GM23338 (cell line): ENCODE measurements around the gene GPR22.

ENCODE experiments used
- CTCF ChIP-seq, 2 experiments: fragments of 200-600 bp in 1 of 2; sonication (generic) in 1 of 2; conservative IDR thresholded peaks; 2 replicates each; pipeline versions ENCODE4 v1.5.1 to v1.6.1; 2016 to 2017; ENCODE audit warnings: antibody characterized with exemption in 2 of 2, low read depth in 2 of 2, mild to moderate bottlenecking in 2 of 2, moderate library complexity in 1 of 2
- ETS1 ChIP-seq: IDR thresholded peaks from 2 replicates; pipeline ENCODE4 v1.6.1; 2016; ENCODE audit warnings: antibody characterized with exemption
- EZH2 ChIP-seq: fragments of 200-600 bp; sonication (generic); IDR thresholded peaks from one replicate; pipeline ENCODE4 v1.8.0; 2017; ENCODE audit warnings: antibody characterized with exemption, mild to moderate bottlenecking, low read depth; ENCODE audit not compliant: unreplicated experiment
- EZH2phosphoT487 ChIP-seq: fragments of 200-600 bp; sonication (generic); IDR thresholded peaks from one replicate; pipeline ENCODE4 v1.8.1; 2018; ENCODE audit warnings: antibody characterized with exemption; ENCODE audit not compliant: unreplicated experiment
- POLR2AphosphoS5 ChIP-seq: IDR thresholded peaks from 2 replicates; pipeline ENCODE4 v1.6.1; 2016; ENCODE audit warnings: antibody characterized with exemption, low read depth
- REST ChIP-seq: IDR thresholded peaks from one replicate; pipeline ENCODE4 v1.6.1; 2018; ENCODE audit warnings: antibody characterized with exemption; ENCODE audit not compliant: unreplicated experiment
- STAT1 ChIP-seq: IDR thresholded peaks from one replicate; pipeline ENCODE4 v1.6.1; 2016; ENCODE audit warnings: antibody characterized with exemption; ENCODE audit not compliant: unreplicated experiment

GRCh38 chr7:107446988-107447387, 22.9 kb upstream of the GPR22 start:
- TF ChIP-seq POLR2AphosphoS5 (no peak), REST (no peak), CTCF (conservative IDR thresholded peaks at IDR 0.05; ENCODE audit: low read depth in 2 of 2) (no peak), STAT1 (no peak), EZH2 (no peak), ETS1 (no peak), EZH2phosphoT487 (no peak)
